Astrocyte of the spinal cord (primary cell): ENCODE measurements around the gene UQCC2.

ENCODE experiments used
- DNase-seq: peaks from one replicate; pipeline ENCODE4 v3.0.0; 2011; ENCODE audit warnings: low read depth, low spot score
- H3K4me3 ChIP-seq: 2 replicates; pipeline ENCODE4 v1.5.1; 2011; ENCODE audit warnings: low read depth, mild to moderate bottlenecking, low read length, moderate library complexity
- in situ Hi-C: cut with HindIII; loops from 2 replicates; pipeline ENCODE4 v1.10.0; 2017; ENCODE audit warnings: low sequenced_read_pairs
- TF ChIP-seq, protein P1 (sequence below): IDR thresholded peaks from 2 replicates; pipeline ENCODE4 v1.5.1; 2012; ENCODE audit warnings: low read depth, mild to moderate bottlenecking, low read length, inconsistent platforms

The UQCC2 gene

DNA sequence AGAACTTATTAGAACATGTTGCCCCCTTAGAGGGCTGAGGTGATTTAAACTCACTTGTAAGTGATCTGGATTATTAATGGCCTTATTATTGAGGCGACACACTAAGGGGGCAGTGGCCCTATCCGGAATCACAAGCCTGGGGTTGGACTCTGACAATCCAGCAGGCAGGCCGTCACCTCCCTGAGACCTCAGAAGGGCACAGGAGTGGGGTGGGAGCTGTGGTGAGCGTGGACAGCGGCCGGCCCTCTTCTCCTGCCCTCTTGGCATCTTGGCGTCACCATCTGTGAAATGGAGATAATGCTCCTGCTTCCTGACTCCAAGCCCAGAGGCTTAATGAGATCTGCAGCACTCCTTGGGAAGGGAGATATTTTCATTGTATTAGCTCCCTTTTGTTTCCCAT, 15.6 kb upstream of the UQCC2 start:
- TF ChIP-seq, protein P1, sequence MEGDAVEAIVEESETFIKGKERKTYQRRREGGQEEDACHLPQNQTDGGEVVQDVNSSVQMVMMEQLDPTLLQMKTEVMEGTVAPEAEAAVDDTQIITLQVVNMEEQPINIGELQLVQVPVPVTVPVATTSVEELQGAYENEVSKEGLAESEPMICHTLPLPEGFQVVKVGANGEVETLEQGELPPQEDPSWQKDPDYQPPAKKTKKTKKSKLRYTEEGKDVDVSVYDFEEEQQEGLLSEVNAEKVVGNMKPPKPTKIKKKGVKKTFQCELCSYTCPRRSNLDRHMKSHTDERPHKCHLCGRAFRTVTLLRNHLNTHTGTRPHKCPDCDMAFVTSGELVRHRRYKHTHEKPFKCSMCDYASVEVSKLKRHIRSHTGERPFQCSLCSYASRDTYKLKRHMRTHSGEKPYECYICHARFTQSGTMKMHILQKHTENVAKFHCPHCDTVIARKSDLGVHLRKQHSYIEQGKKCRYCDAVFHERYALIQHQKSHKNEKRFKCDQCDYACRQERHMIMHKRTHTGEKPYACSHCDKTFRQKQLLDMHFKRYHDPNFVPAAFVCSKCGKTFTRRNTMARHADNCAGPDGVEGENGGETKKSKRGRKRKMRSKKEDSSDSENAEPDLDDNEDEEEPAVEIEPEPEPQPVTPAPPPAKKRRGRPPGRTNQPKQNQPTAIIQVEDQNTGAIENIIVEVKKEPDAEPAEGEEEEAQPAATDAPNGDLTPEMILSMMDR, result no peak
- H3K4me3 ChIP-seq, result no peak overlapping the region
- in situ Hi-C loops, result no loop called here

DNA sequence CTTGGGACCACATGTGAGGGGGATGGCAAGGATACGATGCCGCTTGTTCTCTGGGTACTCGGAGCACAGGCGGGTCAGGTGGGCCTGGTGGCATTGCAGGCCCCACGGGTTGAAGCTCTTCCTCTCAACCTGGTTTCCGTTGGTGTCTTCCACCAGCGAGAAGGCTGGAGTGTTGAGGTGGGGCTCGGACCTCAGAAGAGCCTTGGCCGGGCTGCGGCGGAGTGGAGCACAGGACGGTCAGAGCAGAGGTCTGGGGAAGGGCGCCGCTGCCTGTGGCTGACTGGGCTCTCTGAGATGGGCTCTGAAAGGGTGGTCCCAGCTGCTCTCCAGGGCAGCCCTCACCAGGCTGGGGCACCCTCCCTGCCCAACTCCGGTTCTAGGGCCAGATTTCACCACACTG, 15.2 kb upstream of the UQCC2 start:
- H3K4me3 ChIP-seq, result no peak overlapping the region
- in situ Hi-C loops, result no loop called here
- no peak for DNase-seq
- TF ChIP-seq, protein P1, result no peak

More for the DNA sequence above, 15.6 kb upstream of the UQCC2 start:
- DNase-seq, result no peak

DNA sequence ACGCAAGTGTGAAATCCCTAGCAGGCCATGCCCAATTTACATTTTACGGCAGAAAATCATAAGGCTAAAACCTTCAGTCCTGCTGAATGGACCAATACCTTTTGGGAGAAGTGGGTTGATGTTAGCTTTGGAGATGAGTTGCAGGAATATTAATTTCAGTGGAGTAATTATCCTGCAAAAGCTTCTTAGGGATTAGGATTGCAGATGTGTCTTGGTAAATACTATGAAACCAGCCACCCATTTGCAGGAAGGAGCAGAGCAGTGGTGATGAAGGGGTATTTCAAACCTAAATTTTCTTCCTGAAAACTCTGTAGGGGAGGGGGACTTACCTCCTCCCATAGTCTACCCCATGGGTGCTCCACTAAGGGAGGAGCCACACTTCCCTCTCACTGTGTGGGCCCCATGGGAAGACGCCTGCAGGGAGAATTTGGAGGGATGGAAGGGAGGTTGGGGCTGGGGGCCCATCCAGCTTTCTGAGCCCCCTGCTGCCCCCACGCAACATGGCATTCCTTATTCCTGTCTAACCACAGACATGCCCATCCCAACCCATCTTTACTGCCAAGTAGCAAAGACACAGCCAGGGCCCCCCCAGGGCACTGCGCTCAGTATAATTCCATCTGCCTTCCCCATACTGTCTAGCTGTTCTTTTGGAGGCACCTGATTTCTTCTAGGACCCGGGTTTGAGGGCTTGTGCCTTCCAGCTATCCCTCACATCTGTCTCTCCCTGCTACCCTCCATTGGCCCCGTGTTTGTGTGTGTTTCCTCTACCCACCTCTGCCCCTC, 14.6 kb upstream of the UQCC2 start:
- TF ChIP-seq, protein P1, result no peak
- H3K4me3 ChIP-seq, result no peak overlapping the region
- in situ Hi-C loops, result no loop called here
- DNase-seq, result no peak

DNA sequence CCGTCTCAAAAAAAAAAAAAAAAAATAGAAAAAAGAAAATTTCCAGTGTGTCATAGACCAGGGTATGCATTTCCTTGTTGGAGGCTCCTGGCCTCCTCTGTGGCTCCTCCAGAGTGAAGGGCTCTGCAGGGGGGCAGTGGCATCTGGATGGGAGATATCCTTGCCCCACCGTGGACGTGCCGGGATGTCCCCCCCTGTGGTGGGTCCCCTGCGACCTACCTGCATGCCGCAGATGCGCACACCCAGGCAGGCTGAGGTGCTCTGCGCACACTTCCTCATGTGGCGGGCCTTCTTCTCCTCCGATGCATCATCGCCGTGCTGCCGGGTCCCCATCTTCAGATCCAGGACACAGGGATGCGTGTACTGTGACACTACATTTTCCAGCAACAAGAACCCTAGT, 13.7 kb upstream of the UQCC2 start:
- TF ChIP-seq, protein P1, result no peak
- DNase-seq, result no peak
- in situ Hi-C loops, result no loop called here
- no peak overlapping the region for H3K4me3 ChIP-seq

DNA sequence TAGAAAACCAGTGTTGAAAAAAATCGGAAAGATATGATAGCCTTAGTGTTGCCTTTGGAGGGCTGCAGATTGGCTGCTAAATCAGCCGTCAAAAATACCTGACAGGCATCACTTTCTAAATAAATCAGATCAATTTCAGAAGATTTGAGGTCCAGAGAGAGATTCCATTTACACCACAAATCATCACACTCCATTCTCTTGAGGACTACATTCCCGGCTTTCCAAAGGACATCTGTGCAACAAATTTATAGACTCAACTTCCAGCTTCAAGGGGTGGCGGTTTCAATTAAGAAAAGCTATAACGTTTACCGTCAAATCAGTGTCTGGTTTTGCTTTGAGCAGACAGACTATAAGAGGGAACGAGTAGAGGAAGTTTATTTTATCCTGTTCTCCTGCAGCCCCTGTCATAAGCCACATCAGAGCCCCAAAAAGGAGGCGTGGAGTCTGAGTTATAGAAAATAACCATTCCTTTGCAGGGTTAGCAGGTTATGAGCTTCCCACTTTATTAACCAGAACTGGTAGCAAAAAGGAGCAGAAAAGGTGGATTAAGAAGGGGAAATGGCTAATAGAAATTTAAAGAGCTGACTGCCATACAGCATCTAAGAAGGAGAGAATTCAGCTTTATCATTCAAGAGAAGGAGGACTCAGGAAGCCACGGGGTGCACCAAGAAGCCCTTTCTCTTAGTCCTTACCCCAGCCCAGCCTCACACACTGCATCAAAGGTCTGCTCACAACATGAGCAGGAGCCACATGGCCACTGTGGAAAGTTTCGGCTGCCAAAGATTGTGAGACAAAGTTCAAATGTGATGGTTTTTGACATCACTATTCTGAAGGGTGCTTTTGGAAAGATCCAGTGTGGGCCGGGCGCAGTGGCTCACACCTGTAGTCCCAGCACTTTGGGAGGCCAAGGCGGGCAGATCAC, 12.9 kb upstream of the UQCC2 start:
- in situ Hi-C loops, result no loop called here
- no peak for DNase-seq
- TF ChIP-seq, protein P1, result no peak
- H3K4me3 ChIP-seq, result no peak overlapping the region

DNA sequence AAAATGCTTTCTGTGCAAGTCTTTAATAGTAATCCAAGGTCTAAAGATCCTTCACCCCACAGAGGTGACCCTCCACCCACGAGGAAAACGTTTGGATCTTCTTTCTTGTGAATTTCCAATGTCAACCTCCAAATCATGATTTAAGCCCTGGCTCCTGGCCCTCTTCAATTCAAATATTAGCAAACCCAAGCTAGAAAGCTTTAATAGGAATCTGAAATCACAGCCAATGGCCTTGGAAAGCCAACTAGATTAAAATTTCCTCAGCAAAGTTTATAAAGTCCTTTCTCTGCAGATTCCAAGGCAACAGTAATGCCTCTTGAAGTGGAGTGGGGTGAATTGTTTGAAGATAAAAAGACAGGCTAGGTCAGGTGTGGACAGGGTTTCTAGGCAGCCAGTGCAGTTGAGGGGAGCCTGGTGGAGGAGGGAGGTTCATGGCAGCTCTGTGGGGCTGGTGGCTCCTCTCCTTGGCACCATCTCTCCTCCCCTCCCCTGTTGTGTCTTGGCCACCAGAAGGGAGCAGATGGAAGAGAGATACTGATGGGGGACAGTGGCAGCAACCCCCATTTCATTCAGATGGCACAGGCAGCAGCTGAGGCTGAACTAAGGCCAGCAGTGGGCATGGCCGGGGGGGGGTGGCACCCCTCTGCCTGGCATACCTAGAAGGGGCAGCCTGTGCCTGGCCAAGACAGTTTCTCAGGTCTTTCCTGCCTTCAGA, 12.0 kb upstream of the UQCC2 start:
- TF ChIP-seq, protein P1, result no peak
- in situ Hi-C loops, result no loop called here
- no peak for DNase-seq
- no peak overlapping the region for H3K4me3 ChIP-seq
